IMR-90 (cell line): ENCODE measurements around the gene COL24A1. TPM values are rescaled to one million over a fixed set of nuclear protein-coding genes. Genes with fewer than 3 reads are reported as not detected.

ENCODE experiments used
- ATAC-seq: fragments of 200-7000 bp; cut with Tn5 transposase; 2 replicates; pipeline ENCODE4 v1.9.1; 2020; ENCODE audit warnings: low read depth, mild to moderate bottlenecking, moderate library complexity
- BruUV-seq: library from RNA; stranded (reverse); fragments of 400-500 nt; replicated peaks from 2 replicates; lab custom pipeline; 2021; lab: Mats Ljungman, UMichigan
- CTCF ChIA-PET: fragments of 300-600 bp; formaldehyde crosslinking; extraction: SDS; loops from one replicate; lab custom pipeline; 2021; ENCODE audit warnings: antibody characterized with exemption; lab: Yijun Ruan, JAX
- POLR2A ChIA-PET: fragments of 300-600 bp; sonication (Branson Sonifier 250); formaldehyde crosslinking; loops from one replicate; lab custom pipeline; 2022; ENCODE audit warnings: antibody characterized with exemption; ENCODE audit not compliant: unreplicated experiment; lab: Charles Lee
- DNase-seq: peaks from one replicate; pipeline ENCODE4 v3.0.0; 2013
- H2AFZ ChIP-seq: replicated peaks from 2 replicates; pipeline ENCODE3; 2013; ENCODE audit warnings: low read length, mild to moderate bottlenecking; ENCODE audit not compliant: poor library complexity
- H2AK5ac ChIP-seq: 2 replicates; pipeline ENCODE4 v1.6.1; 2013; ENCODE audit warnings: low read depth, low read length, inconsistent platforms
- H2AK9ac ChIP-seq: replicated peaks from 2 replicates; pipeline ENCODE3; 2013; ENCODE audit warnings: mild to moderate bottlenecking, low read depth, low read length, moderate library complexity; ENCODE audit not compliant: poor library complexity
- H2BK120ac ChIP-seq: 2 replicates; pipeline ENCODE4 v1.6.1; 2013; ENCODE audit warnings: low read depth, low read length, inconsistent platforms
- H2BK15ac ChIP-seq: 3 replicates; pipeline ENCODE4 v1.6.1; 2013; ENCODE audit warnings: low read depth, low read length, inconsistent platforms
- H2BK20ac ChIP-seq: 2 replicates; pipeline ENCODE4 v1.6.1; 2013; ENCODE audit warnings: low read depth, mild to moderate bottlenecking, inconsistent platforms, low read length, moderate library complexity
- H2BK5ac ChIP-seq: 2 replicates; pipeline ENCODE4 v1.6.1; 2013; ENCODE audit warnings: mild to moderate bottlenecking, low read depth, low read length, inconsistent platforms; ENCODE audit not compliant: poor library complexity, severe bottlenecking
- H3K14ac ChIP-seq: replicated peaks from 2 replicates; pipeline ENCODE4 v1.6.1; 2013; ENCODE audit warnings: low read depth, low read length, inconsistent platforms
- H3K18ac ChIP-seq: 2 replicates; pipeline ENCODE4 v1.6.1; 2013; ENCODE audit warnings: low read depth, low read length, control low read depth
- H3K23ac ChIP-seq: 2 replicates; pipeline ENCODE4 v1.6.1; 2013; ENCODE audit warnings: low read depth, low read length, inconsistent platforms
- H3K27ac ChIP-seq: 2 replicates; pipeline ENCODE4 v1.5.1; 2013; ENCODE audit warnings: mild to moderate bottlenecking, control low read depth, low read length; ENCODE audit not compliant: insufficient read depth
- H3K27me3 ChIP-seq: 2 replicates; pipeline ENCODE4 v1.6.1; 2013; ENCODE audit warnings: low read length; ENCODE audit not compliant: control insufficient read depth, insufficient read depth
- H3K36me3 ChIP-seq: 2 replicates; pipeline ENCODE4 v1.6.1; 2013; ENCODE audit warnings: low read length, mixed read lengths; ENCODE audit not compliant: control insufficient read depth, insufficient read depth
- H3K4ac ChIP-seq: 2 replicates; pipeline ENCODE4 v1.6.1; 2013; ENCODE audit warnings: low read depth, low read length, inconsistent platforms
- H3K4me1 ChIP-seq: 2 replicates; pipeline ENCODE4 v1.6.1; 2013; ENCODE audit warnings: low read length, mixed read lengths; ENCODE audit not compliant: control insufficient read depth, insufficient read depth
- H3K4me2 ChIP-seq: 2 replicates; pipeline ENCODE4 v1.6.1; 2013; ENCODE audit warnings: low read depth, mild to moderate bottlenecking, control low read depth, low read length, moderate library complexity
- H3K4me3 ChIP-seq: 2 replicates; pipeline ENCODE4 v1.5.1; 2013; ENCODE audit warnings: low read depth, mild to moderate bottlenecking, control low read depth, low read length, moderate library complexity; ENCODE audit not compliant: insufficient read depth
- H3K56ac ChIP-seq: 2 replicates; pipeline ENCODE4 v1.6.1; 2013; ENCODE audit warnings: low read length, inconsistent platforms; ENCODE audit not compliant: insufficient read depth; ENCODE audit errors: extremely low read depth
- H3K79me1 ChIP-seq, 2 experiments: 2 replicates each; pipeline ENCODE4 v1.6.1; 2013; ENCODE audit warnings: low read length in 2 of 2, inconsistent platforms in 1 of 2, low read depth in 1 of 2
- H3K9ac ChIP-seq: 2 replicates; pipeline ENCODE4 v1.6.1; 2013; ENCODE audit warnings: low read depth, low read length, control low read depth
- H3K9me1 ChIP-seq: 2 replicates; pipeline ENCODE4 v1.6.1; 2013; ENCODE audit warnings: low read length, inconsistent platforms; ENCODE audit not compliant: insufficient read depth
- H3K9me3 ChIP-seq: 2 replicates; pipeline ENCODE4 v1.6.1; 2013; ENCODE audit warnings: low read length; ENCODE audit not compliant: control insufficient read depth, insufficient read depth
- H4K20me1 ChIP-seq: 2 replicates; pipeline ENCODE4 v1.6.1; 2013; ENCODE audit warnings: low read length, inconsistent platforms; ENCODE audit not compliant: insufficient read depth
- H4K5ac ChIP-seq: 2 replicates; pipeline ENCODE4 v1.6.1; 2013; ENCODE audit warnings: mild to moderate bottlenecking, low read depth, low read length, control low read depth
- H4K8ac ChIP-seq, 2 experiments: 2 replicates each; pipeline ENCODE4 v1.6.1; 2013; ENCODE audit warnings: low read depth in 2 of 2, low read length in 2 of 2, control low read depth in 1 of 2, inconsistent platforms in 1 of 2
- H4K91ac ChIP-seq: 2 replicates; pipeline ENCODE4 v1.6.1; 2013; ENCODE audit warnings: low read depth, low read length, inconsistent platforms; ENCODE audit not compliant: insufficient read depth
- CEBPB ChIP-seq: IDR thresholded peaks from 2 replicates; pipeline ENCODE4 v1.6.1; 2012; ENCODE audit warnings: low read depth, low read length, improper control_type of control experiment
- FOS ChIP-seq: fragments of 150-350 bp; IDR thresholded peaks from 2 replicates; pipeline ENCODE4 v1.6.1; 2016; ENCODE audit warnings: low read depth, low read length
- MAFK ChIP-seq: IDR thresholded peaks from 2 replicates; pipeline ENCODE4 v1.6.1; 2012; ENCODE audit warnings: low read depth, low read length, improper control_type of control experiment
- MXI1 ChIP-seq: IDR thresholded peaks from 2 replicates; pipeline ENCODE4 v1.6.1; 2012; ENCODE audit warnings: low read depth, mild to moderate bottlenecking, low read length, moderate library complexity, borderline replicate concordance
- POLR2A ChIP-seq: IDR thresholded peaks from 2 replicates; pipeline ENCODE4 v1.6.1; 2012; ENCODE audit warnings: mild to moderate bottlenecking, low read depth, low read length
- RAD21 ChIP-seq: IDR thresholded peaks from 2 replicates; pipeline ENCODE4 v1.6.1; 2012; ENCODE audit warnings: low read length, improper control_type of control experiment
- RFX5 ChIP-seq: IDR thresholded peaks from 2 replicates; pipeline ENCODE4 v1.8.0; 2012; ENCODE audit warnings: low read depth, mild to moderate bottlenecking, low read length, moderate library complexity
- SMC3 ChIP-seq: fragments of 150-350 bp; IDR thresholded peaks from 2 replicates; pipeline ENCODE4 v1.6.1; 2016; ENCODE audit warnings: low read depth, mild to moderate bottlenecking, antibody characterized with exemption, low read length, moderate library complexity
- WGBS, 2 experiments: methylation state at CpG; one replicate each; pipeline versions ENCODE4 v1.1.5 to v1.1.7; 2013; ENCODE audit warnings: missing lambda C conversion rate in 2 of 2; ENCODE audit not compliant: insufficient read length in 1 of 2; ENCODE audit errors: extremely low coverage in 2 of 2; 5-methylcytosine and 5-hydroxymethylcytosine counted together
- dilution Hi-C: fragments of 300-500 bp; cut with HindIII; formaldehyde crosslinking; loops from one replicate; pipeline ENCODE4 v1.14.3; 2018; ENCODE audit warnings: low sequenced_read_pairs; ENCODE audit not compliant: unreplicated experiment
- in situ Hi-C: fragments of 300-500 bp; cut with MboI; formaldehyde crosslinking; loops from 3 replicates; pipeline ENCODE4 v1.14.3; 2019; ENCODE audit warnings: low sequenced_read_pairs, inconsistent platforms, mixed read lengths
- intact Hi-C: fragments of 100-400 bp; cut with micrococcal nuclease; formaldehyde crosslinking; loops from 2 replicates; pipeline ENCODE4 v1.10.0; 2022
- polyA plus RNA-seq, 3 experiments: library from polyadenylated mRNA; depleted of rRNA; stranded (reverse); fragments of >200 nt; gene quantifications; 2 replicates each; pipeline ENCODE4 v1.2.3, GENCODE V29; 2012; ENCODE audit warnings: low replicate concordance in 1 of 3
- total RNA-seq: library from RNA; depleted of rRNA; stranded (reverse); fragments of >200 nt; gene quantifications from 2 replicates; pipeline ENCODE4 v1.2.3, GENCODE V29; 2012
- TF ChIP-seq, protein P1 (sequence below): fragments of 150-350 bp; IDR thresholded peaks from 2 replicates; pipeline ENCODE4 v1.6.1; 2016; ENCODE audit warnings: low read depth, mild to moderate bottlenecking, low read length, moderate library complexity, borderline replicate concordance
- TF ChIP-seq, protein P2 (sequence below): conservative IDR thresholded peaks from 2 replicates; pipeline ENCODE4 v1.5.1; 2012; ENCODE audit warnings: mild to moderate bottlenecking, low read depth, low read length, improper control_type of control experiment
- TF ChIP-seq, protein P3 (sequence below): fragments of 150-350 bp; IDR thresholded peaks from 2 replicates; pipeline ENCODE4 v1.6.1; 2017; ENCODE audit warnings: mild to moderate bottlenecking, antibody characterized with exemption, low read length, low read depth

Gene COL24A1
- total and polyA plus RNA-seq, 2 of the 4 experiments (the other 2 are of a cell fraction), result 1.4 to 2.2 TPM

- Histone ChIP-seq H4K8ac (no peak overlapping the region), H3K18ac (no peak overlapping the region), H3K79me1 (no peaks in the 10 kb centered on the region), H3K9me3 (no peaks in the 10 kb centered on the region), H2BK20ac (no peak overlapping the region), H3K4ac (no peak overlapping the region), H3K4me2 (no peak overlapping the region), H3K14ac (no peak overlapping the region), H3K9ac (no peak overlapping the region), H2BK5ac (no peak overlapping the region), H4K20me1 (no peaks in the 10 kb centered on the region), H3K56ac (no peak overlapping the region), H4K5ac (no peak overlapping the region), H3K36me3 (no peaks in the 10 kb centered on the region), H3K4me3 (no peak overlapping the region), H3K9me1 (no peaks in the 10 kb centered on the region), H3K23ac (no peak overlapping the region), H2AFZ (no peak overlapping the region), H2BK120ac (no peak overlapping the region), H4K91ac (no peak overlapping the region), H3K4me1 (peaks cover 3% of the 10 kb centered on the region; the same call in 1 of the 2 replicates), H2AK5ac (no peak overlapping the region), H2AK9ac (no peak overlapping the region), H3K27ac (no peak overlapping the region), H3K27me3 (no peaks in the 10 kb centered on the region), H2BK15ac (no peak overlapping the region)
- ATAC-seq, result no peak
- dilution Hi-C loops (no loop called here), intact Hi-C loops (no loop called here), in situ Hi-C loops (no loop called here)
- ChIA-PET POLR2A (no interaction called here), CTCF (no interaction called here)
- TF ChIP-seq FOS (no peak), CEBPB (no peak), POLR2A (no peak), MAFK (no peak), MXI1 (no peak), RAD21 (no peak), RFX5 (no peak), SMC3 (no peak)
- TF ChIP-seq, protein P1, sequence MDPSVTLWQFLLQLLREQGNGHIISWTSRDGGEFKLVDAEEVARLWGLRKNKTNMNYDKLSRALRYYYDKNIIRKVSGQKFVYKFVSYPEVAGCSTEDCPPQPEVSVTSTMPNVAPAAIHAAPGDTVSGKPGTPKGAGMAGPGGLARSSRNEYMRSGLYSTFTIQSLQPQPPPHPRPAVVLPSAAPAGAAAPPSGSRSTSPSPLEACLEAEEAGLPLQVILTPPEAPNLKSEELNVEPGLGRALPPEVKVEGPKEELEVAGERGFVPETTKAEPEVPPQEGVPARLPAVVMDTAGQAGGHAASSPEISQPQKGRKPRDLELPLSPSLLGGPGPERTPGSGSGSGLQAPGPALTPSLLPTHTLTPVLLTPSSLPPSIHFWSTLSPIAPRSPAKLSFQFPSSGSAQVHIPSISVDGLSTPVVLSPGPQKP, result no peak
- TF ChIP-seq, protein P2, sequence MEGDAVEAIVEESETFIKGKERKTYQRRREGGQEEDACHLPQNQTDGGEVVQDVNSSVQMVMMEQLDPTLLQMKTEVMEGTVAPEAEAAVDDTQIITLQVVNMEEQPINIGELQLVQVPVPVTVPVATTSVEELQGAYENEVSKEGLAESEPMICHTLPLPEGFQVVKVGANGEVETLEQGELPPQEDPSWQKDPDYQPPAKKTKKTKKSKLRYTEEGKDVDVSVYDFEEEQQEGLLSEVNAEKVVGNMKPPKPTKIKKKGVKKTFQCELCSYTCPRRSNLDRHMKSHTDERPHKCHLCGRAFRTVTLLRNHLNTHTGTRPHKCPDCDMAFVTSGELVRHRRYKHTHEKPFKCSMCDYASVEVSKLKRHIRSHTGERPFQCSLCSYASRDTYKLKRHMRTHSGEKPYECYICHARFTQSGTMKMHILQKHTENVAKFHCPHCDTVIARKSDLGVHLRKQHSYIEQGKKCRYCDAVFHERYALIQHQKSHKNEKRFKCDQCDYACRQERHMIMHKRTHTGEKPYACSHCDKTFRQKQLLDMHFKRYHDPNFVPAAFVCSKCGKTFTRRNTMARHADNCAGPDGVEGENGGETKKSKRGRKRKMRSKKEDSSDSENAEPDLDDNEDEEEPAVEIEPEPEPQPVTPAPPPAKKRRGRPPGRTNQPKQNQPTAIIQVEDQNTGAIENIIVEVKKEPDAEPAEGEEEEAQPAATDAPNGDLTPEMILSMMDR, result no peak
- TF ChIP-seq, protein P3, sequence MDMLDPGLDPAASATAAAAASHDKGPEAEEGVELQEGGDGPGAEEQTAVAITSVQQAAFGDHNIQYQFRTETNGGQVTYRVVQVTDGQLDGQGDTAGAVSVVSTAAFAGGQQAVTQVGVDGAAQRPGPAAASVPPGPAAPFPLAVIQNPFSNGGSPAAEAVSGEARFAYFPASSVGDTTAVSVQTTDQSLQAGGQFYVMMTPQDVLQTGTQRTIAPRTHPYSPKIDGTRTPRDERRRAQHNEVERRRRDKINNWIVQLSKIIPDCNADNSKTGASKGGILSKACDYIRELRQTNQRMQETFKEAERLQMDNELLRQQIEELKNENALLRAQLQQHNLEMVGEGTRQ, result no peak
- 100% methylated on average over 2 of the region's 4 CpGs; no CpG with 5 or more reads in 1 of the 2 experiments for WGBS, 2 experiments
- no peak for DNase-seq
- no TSS peak for BruUV-seq
Measured at GRCh38 chr1:85822696-85823095, 333.9 kb downstream of the COL24A1 start.
